Kidney capillary endothelial cell (primary cell): ENCODE measurements around the gene CCBE1.

ENCODE experiments used
- DNase-seq: peaks from one replicate; pipeline ENCODE4 v3.0.0-alpha.2; 2018; ENCODE audit warnings: low spot score

The CCBE1 gene

DNA sequence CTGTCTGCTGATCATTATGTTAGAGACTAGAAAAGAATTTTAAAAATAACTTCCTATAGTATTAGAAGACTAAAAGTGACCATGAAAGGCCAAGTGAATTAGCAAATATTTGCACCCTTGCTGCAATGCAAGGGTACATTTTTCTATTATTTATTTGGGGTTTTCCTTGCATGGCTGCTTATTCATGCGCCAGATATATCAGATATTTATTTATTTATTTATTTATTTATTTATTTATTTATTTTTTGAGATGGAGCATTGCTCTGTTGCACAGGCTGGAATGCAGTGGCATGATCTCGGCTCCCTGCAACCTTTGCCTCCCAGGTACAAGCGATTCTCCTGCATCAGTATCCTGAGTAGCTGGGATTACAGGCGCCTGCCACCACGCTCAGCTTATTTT is 211.8 kb downstream of the CCBE1 start:
- DNase-seq = no peak

DNA sequence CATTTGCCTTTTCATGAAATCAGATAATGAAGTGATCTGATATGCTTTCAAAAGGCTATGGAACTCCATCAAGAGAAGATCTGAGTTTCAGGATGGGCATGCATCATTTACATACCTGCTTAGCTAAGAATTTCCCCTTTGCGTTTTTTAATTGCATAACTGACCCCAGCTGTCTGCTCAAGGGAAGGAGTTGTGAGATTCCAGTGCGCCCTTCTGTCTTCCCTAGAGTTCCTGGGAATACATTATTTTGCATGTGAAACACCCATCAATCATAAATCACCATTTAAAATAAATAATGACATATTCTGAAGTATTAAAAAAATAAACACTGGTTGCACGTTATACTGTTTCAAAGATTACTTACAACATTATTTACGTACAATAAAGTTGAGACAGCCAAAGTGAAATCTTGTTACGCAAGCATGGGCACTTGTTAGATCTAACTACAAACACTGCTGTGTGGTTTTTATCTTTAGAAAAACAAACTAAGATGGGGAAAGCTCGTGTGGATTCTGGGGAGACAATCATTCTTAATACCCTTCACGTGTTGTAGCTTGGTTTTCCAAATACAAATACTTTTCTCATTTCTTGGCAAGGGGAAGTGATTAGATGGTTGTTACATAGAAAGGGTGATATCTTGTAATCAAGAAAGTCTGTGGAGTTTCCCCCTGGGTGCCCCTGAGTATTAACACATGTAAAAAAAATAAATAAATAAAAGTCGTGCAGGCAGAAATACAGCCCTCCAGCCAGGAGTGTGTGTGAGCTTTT is 212.5 kb downstream of the CCBE1 start:
- DNase-seq = no peak

DNA sequence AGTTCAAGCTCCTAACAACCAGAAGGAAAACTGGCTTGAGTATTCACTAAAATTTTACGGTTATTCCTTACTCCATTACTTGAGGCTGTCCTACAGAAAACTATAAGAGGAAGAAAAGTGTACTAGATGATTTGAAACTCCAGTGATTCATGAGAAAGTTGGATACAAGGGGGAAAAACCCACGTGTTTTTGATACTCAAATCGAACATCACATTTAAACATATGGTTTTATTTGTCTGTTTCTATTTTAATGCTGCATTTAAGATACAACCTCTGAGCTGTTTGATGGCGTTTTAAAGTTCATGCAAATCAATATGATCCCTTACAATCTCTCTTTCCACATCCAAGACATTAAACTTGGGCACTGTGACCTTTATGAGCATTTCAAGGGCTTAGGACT is 213.1 kb downstream of the CCBE1 start:
- no peak for DNase-seq

DNA sequence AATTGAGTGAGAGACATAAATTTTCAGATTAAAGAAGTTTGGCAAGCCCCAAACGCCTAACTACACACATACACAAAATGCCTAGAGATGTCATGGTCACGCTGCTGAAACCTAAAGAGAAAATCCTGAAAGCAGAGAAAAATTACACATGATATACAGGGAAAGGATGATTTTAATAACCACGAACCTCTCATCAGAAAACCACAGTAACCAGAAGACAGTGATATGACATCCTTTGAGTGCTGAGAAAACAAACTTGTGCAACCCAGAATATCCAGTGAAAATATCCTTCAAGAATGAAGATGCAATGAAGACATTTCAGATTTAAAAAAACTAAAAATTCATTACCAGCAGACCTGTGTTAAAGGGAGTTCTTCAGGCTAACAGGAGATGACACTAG is 215.8 kb downstream of the CCBE1 start:
- no peak for DNase-seq

DNA sequence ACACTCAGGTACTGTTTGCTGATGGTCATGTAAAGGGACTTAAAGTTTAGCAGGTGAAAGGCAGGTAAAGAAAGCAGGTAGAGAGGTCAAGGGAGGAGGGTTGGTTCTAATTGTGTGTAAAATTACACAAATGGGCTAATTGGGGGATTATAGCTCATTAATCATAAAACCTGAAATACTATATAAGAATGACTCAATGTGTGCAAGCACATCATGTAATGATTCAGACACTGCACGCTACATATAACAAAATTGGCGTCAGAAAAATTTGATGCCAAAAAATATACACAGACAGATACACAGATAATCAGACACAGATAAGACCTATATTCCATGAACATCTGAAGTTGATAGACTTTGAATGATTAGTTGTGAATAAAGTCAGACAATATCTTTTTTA is 217.4 kb downstream of the CCBE1 start:
- DNase-seq = no peak

DNA sequence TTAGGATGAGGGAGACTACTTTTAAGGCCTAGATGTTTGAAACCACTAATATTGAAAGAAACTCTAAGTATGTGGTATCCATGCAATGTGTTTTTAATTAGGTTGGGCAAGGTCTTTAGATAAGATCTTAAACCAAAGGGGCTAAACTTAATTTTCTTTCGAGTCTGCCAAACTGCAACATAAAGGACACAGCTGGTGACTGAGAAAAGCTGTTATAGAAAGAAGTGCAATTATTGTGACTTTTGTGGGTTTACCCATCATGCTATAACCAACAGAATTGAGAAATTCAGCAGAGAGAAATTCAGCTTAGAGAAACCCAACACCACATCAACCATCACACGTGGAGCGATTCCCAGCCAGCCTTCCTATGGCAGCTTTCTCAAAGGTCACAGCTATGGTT is 218.6 kb downstream of the CCBE1 start:
- DNase-seq = no peak

DNA sequence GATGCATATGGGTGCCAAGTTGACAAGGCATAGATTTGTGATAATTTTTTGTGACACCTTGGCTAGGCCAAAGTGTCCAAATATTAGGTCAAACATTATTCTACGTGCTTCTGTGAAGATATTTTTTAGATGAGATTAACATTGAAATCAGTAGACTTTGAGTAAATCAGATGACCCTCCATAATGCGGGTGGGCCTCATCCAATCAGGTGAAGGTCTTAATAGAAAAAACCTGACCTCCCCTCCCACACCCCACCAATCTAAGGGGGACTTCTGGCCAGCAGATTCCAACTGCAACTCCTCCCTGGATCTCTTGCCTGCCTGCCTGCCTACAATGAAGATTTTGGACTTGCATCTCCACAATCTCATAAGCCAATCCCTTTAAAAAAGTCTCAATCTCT is 219.4 kb downstream of the CCBE1 start:
- no peak for DNase-seq

DNA sequence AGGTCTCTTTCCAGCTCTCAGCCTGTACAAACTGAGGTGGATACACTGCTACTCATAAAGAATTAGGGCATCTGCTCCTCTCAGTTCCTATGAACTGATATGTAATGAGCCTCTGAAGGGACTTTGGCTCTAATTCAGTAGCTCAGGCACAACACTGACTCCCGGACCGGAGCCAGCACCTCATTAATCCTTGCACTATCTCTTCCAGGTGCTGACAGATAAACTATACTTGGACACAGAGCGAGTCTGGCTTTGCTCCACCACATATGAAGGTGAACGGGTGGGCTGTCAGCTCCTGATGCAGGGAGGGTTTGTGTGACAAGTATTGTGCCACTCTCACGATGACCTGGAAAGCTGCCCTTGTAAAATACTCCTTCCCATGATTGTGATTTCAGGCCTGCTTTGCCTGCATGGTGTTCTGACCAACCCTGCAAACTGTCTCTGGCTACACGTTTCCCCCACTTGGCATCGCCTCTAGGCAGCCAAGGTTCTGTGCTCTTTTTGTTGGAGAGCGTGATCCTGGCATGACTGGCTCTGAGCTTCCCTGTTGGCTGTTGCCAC is 226.6 kb downstream of the CCBE1 start:
- DNase-seq = no peak

DNA sequence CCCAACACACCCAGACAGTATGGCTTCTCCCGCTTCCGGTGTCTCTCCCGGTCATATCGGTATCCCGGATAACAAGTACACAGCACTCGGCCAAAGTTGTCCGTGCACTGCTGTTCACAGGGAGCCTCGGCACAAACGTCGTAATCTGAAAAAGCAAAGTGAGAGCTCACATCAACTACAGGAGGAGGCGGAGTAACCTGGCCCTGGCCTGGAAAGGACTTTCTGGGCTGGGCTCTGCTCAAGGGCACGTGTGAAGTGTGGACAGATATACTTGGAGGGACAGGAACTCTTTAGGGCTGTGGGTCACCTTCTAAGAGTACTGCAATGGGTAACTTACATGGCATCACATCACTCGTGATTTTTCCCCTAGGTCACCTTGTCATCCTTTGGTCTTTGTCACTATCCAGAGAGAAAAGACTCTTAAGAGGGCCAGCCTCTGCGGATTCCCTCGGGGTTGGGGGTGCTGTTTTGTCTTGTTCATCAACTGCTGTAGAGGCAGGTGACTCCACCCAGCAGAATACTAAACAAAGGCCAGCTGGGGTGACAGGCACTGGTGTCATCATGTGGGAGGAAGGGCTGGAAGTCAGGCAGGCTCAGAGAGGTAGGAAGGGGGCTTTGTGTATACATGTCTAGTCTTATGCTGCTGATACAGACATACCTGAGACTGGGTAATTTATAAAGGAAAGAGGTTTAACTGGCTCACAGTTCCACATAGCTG is 227.6 kb downstream of the CCBE1 start:
- DNase-seq = no peak

DNA sequence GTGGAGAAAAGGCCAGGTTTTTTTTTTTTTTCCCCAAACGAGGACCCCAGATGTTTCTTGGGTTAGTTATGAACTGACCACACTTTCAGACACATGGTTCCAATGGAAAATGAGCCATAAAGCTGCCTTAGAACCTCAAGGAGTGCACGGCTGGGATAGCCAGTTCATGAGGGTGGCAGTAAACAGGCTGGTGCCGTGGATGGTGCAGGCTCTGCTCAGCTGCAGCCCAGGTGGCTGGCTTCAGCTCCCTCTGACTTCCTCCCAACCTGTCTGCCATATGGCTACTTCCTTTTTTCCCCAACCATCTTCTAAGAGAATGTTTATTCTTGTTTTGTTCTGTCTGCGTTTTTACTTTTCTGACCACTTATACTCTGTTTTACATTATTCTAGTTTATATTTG is 228.4 kb downstream of the CCBE1 start:
- no peak for DNase-seq

DNA sequence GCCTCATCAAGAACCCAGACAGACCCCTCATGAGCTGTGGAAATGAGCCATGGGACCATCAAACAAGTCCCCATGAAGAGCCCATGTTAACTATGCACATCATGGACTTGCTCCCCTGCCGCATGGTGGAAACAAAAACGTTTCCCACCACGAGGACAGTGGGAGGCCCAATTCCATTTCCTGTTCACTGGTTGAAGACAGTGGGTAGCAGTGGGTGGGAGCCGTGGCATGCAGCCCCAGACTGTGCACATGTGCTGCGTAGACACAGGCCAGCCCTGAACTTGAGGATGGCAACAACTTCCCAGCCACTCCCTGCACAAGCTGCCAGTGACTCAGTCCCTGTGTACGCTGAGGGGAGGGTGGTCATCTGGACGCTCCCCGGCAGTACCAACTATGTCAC is 229.7 kb downstream of the CCBE1 start:
- DNase-seq = no peak

DNA sequence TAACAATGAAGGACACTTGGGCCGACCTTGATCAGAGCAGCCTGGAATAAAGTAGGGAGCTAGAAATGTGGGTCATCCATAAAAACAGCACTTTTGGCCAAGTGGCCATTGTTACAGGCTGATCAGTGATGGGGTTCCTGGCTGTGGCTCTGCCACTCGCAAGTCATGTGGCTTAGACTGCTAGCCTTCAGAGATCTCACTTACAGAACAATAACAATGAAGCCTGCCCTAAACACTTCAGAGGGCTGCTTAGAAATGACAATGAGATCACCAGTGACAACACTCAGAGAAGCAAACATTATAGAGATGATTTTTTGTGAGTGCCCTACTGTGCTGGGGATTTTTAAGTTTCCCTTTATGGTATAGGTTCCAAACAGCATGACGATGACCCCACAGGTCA is 230.2 kb downstream of the CCBE1 start:
- no peak for DNase-seq

DNA sequence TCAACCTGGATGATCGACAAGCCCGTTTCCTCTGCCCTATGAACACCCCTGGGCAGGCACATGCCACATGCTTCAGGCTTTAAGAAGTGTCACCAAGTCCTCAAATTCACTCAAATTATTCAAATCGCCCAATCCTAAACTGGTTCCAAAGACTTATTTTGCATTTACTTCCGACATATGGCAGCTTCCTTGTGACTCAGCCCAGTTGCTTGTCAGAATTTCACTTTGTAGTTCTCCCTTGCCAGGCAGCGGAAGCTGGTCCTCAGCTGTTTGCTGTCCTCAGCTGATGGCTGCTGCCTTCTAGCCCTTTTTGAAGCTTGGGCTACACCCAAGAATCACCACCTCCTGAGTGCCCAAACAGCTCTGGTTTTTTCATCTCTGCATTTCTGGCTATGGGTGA is 232.7 kb downstream of the CCBE1 start:
- DNase-seq = no peak

DNA sequence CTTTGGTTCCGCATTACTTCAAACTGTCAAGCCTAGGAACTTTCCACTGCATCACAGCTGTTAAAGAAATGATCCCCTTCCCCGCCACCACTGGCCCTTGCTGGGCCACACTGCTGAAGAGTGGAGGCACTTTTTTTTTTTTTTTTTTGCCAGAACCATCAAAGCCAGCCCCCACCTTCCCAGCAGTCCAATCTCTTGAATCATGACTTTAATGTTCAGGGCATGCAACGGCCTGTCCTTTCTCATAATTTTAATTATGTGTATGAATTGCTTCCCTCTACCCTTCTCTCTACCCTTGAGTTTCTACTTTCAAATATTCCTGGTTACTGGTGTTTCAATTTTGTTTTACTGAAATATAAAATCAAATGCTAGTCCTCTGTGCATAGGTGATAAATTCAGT is 236.1 kb downstream of the CCBE1 start:
- DNase-seq = no peak

DNA sequence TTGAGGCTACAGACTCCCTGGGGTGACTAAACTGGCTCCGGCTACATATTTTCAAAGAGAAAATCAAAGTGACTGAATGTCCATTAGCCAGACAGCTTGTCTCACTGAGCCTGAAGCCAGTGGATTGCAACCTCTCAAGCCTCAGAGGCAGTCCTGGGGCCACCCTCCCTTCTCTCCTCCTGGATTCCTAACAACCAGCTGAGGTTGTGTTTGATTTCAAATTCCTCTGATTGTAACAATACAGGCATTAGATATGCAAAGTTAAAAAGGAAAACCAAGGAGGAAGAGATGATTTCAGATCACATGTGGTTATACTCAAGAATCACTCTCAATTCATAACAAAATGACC is 237.2 kb downstream of the CCBE1 start:
- DNase-seq = no peak

DNA sequence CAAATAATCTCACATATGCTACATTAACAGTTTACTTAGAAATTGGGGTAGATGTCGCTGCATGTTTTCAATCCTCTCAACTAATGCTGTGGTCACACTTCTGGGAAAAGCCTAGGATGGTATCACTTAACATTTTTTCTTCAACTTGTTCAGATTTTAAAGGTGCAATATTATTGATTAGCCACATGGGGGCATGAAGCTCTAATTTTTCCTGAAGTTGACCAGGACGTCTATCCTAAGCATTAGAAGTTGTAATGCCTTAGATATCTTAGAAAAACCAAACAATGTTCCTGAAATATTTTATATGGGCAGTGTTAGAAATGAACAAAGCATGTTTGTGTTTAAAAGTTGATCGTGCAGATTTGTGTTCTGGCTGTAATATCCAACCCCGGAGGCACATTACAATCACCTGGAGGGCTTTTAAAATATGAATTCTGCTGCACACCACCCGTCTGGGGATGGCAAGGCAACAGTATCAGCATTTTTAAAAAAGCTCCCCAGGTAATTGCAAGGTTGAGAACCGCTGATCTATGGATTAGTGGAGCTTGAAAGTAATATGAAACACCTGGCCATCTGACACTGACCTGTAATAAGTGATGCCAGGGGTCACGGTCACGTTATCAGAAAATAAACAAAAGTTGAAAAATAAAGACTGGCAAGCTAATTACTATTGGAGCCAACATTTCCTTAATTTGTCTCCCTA is 237.7 kb downstream of the CCBE1 start:
- peak; percentile 35 for DNase-seq

DNA sequence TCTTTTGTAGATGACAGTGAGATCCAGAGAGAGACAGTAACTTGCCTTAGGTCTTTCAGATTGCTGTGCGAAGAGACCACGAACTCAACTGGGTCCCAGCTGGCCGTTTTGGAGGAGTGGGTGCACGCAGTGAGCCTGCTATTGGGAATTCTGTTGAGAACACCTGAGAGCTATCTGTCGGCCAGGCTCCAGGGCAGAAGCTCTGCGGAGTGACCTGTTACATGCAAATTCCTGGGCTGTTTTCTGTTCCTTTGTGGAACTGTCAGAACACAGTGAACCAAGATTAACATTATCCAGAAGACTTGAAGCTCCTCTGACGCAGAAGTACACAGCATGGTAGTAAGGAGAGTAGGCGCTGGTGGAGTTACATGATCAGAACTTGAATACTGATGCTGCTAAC is 238.6 kb downstream of the CCBE1 start:
- DNase-seq = no peak

DNA sequence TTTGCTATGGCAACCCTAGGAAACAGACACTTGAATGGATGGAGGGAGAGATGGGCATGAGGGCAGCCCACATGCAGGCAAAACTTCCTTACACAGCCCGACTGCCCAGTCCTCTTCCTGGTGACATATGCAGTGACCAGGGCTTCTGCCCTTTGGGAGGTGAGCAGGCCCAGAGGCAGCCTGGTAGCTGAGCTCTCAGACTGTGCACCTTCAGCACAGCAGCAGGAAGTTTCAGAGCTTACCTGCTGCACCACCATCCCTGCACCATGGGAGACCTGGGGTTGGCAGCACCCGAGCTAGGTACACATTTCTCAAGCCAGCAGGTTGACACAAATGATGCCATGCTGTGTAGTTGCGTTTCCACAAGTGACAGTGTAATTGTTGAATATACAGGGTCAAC is 240.6 kb downstream of the CCBE1 start:
- DNase-seq = no peak

DNA sequence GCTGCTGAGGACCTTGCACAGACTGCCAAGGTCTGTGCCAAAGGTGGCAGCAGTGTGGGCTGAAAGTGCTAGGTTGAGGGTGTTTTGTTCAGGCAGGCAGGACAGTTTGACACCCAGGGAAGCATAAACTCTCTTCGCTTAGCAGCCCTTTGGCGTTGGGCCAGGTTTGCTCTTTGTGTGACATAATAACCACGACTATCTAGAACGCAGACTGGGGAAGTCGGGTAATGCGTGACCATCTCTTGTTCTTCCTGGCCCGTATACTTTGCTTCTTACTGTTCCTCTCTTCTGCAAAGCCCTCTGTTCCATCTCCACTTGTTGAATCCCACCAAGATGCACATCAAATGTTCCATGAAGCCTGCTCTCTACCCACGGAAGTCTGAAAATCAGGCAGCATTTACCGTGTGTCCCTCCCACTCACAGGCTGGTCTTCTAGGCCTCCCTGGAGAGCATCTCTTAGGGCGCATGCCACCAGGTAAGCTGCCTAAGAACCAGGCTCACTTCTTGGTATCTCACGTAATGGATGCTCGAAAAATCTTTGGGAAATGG is 241.4 kb downstream of the CCBE1 start:
- no peak for DNase-seq

DNA sequence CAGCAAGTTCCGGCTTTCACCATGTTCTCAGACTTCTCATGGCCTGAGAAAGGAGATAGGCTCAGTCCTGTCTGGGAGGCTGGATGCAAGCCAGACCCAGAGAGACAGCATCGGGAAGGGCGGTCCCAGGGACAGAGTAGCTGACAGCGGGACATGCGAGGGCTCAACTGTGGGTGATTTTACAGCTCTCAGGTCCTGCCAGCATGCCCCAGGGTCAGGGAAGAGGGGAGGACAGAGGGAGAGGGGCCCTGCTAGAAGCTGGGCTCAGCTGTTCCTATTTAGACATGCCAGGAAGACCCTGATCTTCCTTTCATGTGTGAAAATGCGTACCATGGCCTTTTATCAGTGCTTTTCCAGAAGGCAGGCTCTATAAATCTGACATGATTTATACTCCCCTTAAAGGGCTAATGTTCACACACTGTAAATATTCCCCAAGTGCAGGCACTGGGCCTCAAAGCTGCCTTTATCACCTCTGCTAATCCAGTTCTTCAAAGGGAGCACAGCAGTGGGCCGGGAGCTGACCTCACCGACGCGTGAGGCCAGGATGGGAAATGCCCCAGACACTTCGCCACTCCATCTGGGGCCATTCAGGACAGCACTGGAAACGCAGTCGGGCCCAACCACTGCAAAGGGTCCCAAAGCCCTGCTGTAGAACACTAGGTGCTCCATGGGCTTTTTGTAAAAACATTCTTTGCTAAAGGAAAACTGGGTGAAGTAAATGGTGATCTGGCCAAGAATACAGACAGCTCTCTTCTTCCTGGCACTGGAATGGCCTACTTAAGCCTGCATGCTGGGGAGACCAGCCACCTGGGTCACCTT is 242.1 kb downstream of the CCBE1 start:
- no peak for DNase-seq

DNA sequence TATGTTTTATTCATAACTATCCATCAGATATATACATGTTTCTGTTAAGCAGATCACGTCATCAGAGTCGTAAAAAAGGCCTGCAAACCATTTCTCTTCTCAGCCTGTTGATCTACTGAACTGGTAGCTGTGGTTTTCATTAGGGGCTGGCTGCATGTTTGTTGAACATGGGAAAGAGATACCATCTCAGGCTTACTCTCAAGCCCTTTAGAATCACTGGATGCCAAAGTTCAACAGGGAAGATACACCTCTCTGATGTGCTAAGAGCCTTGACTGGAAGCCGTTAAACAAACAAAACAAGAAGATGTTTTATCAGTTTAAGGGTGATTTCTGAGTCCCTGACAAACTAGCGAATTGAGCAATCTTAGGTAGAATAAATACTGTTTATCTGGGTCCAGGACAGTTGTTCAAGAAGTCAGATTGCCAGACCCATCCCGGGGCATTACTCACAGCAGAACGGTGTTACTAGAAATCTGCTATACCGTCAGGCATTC is 243.7 kb downstream of the CCBE1 start:
- no peak for DNase-seq

DNA sequence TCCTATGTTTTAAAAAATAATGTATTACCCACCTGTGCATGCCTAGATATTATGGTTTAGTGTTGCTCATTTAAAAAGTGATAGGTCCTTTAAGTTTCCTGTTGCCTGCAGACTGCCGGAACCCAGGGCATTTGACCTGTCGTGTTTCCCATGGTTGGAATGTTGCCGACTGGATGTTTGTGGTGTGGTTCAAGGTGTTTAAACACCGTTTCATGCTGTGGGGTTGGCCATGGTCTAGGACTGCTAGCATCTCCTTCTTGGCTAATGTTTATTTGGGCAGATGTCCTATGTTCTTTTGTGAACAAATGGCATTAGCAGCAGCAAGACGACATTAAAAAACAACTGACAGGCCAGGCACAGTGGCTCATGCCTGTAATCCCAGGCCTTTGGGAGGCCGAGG is 245.3 kb downstream of the CCBE1 start:
- no peak for DNase-seq
